Stimulated activated CD8-positive, alpha-beta memory T cell treated with anti-CD3 and anti-CD28 coated beads, Interleukin-12 subunit alpha, Interleukin-12 subunit beta, amount 100 ng/mL, for 24 hours (primary cell): ENCODE data around the gene SEC14L3.
"Not testable (repeated sequence)": the region's sequence is repeated elsewhere in the genome, so short reads cannot be mapped to it uniquely, and the experiment has no call there.

Source experiments
- DNase-seq: peaks from one replicate; pipeline ENCODE4 v3.0.0-alpha.2; 2020; ENCODE audit errors: extremely low read depth

Gene SEC14L3

GRCh38 chr22:30486118-30486517 is 14.3 kb upstream of the SEC14L3 start:
- no peak for DNase-seq

DNA sequence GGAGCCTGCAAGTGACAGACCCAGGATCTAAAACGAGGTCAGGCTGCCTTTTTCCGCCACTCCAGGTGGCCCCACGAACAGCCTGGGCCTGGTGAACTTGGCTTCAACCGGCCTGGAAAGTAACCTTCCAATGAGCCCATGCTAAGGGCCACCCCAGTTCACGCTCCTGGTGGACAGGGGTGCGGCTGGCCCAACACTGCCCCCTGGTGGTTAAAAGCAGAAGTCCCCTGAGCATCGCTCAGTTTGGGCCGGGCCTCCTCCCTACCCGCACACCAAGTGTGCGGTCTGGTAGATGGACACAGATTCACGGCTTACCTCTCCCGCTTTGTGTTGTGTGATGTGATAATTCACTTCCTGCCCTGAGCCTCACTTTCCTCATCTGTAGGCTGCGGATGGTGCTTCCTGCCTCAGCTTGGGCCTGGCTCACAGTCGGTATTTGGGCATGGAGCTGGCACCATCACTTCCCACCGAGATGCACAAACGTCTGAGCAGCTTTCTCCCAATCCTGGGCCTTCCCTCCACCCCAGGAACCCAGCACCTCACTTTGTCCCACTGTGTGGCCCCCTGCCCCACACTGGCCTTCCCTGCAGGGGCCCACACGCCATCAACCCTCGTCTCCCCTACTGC is 13.7 kb upstream of the SEC14L3 start:
- peak; percentile 45 for DNase-seq

GRCh38 chr22:30483169-30483568 is 11.4 kb upstream of the SEC14L3 start:
- no peak for DNase-seq

- DNase-seq: no peak
Measured at GRCh38 chr22:30481711-30482110, 9.9 kb upstream of the SEC14L3 start.

DNA sequence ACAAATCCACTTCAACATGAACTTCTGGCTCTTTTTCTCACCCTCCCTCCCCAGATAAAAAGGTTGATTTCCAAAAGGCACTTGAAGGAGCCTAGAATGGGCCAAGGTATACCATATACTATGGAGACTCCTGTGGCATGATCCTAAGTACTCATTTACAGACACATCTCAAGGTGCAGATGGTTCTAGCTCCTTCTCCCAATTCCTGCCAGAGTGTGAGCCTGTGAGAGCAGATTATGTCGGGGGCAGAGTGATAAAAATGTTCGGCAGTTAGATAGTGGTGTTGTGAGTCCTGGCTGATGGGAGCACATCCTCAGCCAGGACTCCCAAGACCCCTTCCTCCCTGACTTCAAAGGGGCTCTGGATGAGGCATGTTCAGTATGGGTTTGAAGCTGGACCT is 8.2 kb upstream of the SEC14L3 start:
- no peak for DNase-seq

DNA sequence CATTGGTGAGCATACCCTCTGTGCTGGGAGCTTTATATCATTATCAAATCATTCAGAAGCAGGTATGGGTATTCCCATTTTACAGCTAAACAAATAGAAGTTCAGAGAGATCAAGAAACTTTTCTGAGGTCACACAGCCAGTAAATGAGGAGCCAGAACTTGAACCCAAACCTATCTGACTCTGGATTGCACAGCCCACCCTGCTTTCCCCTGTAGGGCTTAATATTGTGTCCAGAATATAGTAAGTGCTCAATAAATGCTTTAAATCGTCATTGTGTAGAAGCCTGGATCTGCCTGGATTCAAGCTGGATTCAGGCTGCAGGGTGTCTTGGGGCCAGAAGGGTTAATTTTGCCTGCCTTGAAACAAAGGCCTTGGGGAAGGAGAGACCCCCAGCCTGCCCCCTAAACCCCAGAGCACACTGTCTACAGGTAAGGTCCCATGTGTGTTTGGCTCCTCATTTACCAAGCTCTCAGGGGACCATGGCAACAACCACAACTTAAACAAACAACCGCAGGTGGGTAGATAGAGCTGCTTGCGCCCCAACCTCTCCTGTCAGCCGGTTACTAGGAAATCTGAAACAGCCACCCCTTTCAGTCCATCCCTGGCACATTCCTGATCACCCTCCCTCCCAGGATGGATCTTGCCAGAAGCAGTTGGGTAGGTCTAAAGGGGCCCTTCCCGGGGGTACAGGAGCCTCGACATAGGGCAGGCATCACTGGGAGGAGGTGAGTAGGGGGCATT is 3.0 kb upstream of the SEC14L3 start:
- DNase-seq: no peak

GRCh38 chr22:30474121-30474520 is 2.3 kb upstream of the SEC14L3 start:
- no peak for DNase-seq

GRCh38 chr22:30472994-30473720 is 1.3 kb upstream of the SEC14L3 start:
- no peak for DNase-seq

GRCh38 chr22:30470655-30471054 is 1.2 kb downstream of the SEC14L3 start:
- no peak for DNase-seq

DNA sequence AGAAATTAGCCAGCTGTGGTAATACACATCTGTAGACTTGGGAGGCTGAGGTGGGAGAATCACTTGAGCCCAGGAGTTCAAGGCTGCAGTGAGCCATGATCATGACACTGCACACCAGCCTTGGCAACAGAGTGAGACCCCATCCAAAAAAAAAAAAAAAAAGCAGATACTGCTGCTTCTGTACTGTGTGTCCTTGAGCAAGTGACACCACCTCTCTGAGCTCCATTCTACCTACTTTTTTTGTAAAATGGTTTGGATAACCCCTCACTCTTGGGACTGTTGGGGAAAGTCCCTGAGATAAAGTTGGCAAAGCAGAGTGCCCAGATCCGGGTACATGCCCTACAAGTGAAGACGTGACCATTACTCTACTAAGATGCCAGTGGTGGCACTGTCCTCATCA is 2.7 kb downstream of the SEC14L3 start:
- DNase-seq: no peak

DNA sequence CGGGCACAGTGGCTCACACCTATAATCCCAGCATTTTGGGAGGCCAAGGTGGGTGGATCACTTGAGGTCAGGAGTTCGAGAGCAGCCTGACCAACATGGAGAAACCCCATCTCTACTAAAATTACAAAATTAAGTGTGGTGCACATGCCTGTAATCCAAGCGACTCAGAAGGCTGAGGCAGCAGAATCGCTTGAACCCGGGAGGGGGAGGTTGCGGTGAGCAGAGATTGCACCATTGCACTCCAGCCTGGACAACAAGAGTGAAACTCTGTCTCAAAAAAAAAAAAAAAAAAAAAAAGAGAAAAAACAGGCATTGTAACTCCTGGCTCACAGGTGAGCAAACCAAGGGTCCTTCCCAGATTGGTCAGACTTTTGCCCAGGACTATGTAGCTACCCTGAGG is 11.3 kb downstream of the SEC14L3 start:
- not testable (repeated sequence) for DNase-seq

- no peak for DNase-seq
Measured at GRCh38 chr22:30460147-30460546, 11.7 kb downstream of the SEC14L3 start.

GRCh38 chr22:30459181-30460052 is 12.4 kb downstream of the SEC14L3 start:
- DNase-seq: no peak

GRCh38 chr22:30457981-30458380 is 13.8 kb downstream of the SEC14L3 start:
- no peak for DNase-seq

GRCh38 chr22:30455075-30455840 is 16.6 kb downstream of the SEC14L3 start:
- no peak for DNase-seq

- no peak for DNase-seq
Measured at GRCh38 chr22:30453731-30454510, 17.9 kb downstream of the SEC14L3 start.

GRCh38 chr22:30452861-30453260 is 19.0 kb downstream of the SEC14L3 start:
- DNase-seq: no peak

GRCh38 chr22:30451488-30451887 is 20.3 kb downstream of the SEC14L3 start:
- DNase-seq: not testable (repeated sequence)

DNA sequence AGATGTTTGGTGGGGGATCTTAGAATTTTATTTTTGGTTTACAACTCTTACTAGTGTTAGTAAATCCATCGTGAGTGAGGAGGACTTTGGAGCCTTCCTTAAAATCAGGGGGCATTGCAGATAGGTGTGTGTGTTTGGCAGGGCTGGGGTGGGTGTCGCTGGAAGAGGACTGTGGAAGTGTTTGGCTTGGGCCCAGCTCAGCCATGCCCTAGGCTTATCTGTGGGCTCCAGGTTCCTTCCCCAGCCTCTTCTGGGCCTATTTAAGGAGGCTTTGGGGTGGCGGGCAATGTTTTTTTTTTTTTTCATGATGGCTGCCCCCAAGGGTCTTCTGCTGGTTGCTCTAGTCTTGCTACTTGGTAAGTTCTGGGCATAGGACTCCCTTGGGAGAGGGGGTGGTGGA is 24.2 kb downstream of the SEC14L3 start:
- no peak for DNase-seq

GRCh38 chr22:30445438-30446145 is 26.2 kb downstream of the SEC14L3 start:
- no peak for DNase-seq
